ENCODE data around the gene HPD. TPM values are rescaled to one million over a fixed set of nuclear protein-coding genes. Genes with fewer than 3 reads are reported as not detected.
A peak's percentile ranks its signal among the peaks of the same experiment; 100 is the strongest.

Gene HPD
- total RNA-seq, 1 experiment from 2014 or later = 1.2 TPM

DNA sequence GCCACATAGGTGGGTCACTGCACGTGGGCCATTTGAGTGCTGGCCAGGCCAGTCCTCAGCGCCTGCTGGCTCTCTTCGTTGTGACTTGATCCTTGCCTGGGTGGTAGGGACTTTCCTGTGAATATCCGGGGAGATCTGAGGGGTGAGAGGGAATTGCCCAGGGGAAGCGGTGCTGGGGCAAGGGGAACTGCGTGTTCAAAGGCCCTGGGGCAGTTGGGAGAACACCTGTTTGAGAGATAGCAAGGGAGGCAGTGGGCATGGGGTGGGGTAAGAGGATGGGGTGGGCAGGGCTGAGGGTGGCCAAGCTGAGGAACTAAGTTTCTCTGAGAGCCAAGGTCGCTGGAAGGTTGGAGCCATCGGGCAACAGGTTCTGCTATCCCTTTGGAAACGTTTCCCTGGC lies 29.8 kb downstream of the HPD start:
- DNase-seq (ENCODE audit: low spot score) = no peak

DNA sequence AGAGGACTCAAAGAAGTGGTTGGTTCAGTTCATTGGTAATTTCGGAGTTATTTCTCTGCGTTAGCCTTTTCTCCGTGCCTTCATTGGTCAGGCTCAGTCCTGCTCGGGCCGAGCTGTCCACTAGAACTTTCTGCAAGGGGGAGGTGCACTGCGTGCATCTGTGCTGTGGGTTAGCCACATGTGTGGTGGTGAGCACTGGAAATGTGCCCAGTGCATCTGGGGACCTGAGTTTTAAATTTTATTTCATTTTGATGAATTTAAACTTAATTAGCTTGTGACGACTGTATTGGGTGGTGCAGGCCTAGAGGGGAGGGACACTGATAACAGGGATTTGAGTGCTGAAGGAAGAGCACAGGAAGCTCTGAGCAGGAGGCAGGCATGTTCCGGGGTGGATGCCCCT lies 30.4 kb downstream of the HPD start:
- no peak for DNase-seq (ENCODE audit: low spot score)

GRCh38 chr12:121827351-121828099 lies 31.1 kb downstream of the HPD start:
- no peak for DNase-seq (ENCODE audit: low spot score)

- no peak for DNase-seq (ENCODE audit: low spot score)
These were observed 32.1 kb downstream of the HPD start for GRCh38 chr12:121826318-121827150.

DNA sequence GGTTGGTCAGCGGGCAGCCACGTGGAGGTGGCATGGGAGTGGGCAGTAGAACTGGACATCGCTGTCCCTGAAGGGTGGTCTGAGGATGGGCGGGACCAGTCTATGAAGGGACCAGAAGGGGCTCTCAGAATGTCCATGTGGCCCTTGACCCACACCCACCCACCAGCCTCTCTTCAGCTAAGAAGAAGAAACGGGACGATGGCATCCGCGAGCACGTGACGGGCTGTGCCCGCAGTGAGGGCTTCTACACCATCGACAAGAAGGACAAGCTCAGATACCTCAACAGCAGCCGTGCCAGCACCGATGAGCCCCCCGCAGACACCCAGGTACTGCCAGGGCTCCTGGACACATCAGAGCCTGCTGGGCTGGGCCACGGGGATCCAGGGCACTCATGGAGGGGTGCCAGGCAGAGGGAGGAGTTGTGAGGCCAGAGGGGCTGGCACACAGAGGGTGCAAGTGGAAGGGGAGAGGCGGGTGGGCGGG lies 33.6 kb downstream of the HPD start:
- DNase-seq (ENCODE audit: low spot score) = no peak

GRCh38 chr12:121823727-121824115 lies 34.9 kb downstream of the HPD start:
- DNase-seq (ENCODE audit: low spot score) = no peak

GRCh38 chr12:121823101-121823726 lies 35.4 kb downstream of the HPD start:
- DNase-seq (ENCODE audit: low spot score) = no peak

- DNase-seq (ENCODE audit: low spot score) = no peak
These were observed 36.1 kb downstream of the HPD start for GRCh38 chr12:121822393-121823100.

DNA sequence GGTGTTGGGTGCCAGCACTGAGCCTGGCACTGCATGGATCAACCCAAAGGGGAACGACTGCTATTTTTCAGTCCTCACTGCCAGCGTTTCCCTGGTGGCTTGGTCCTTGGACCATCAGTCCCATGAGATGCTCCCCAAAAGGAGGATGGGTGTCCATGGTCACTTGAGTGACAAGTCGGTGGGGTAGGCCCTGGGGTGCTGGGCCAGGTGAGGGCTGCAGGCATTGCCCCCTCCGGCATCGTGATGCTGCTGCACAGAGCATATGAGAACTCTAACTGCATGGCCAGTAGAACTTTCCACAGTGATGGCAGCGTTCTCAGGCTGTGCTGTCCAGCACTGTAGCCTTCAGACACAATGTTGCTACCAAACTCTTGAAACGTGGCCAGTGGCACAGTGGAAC lies 38.6 kb downstream of the HPD start:
- DNase-seq (ENCODE audit: low spot score) = no peak

GRCh38 chr12:121819212-121819949 lies 39.3 kb downstream of the HPD start:
- no peak for DNase-seq (ENCODE audit: low spot score)

- no peak for DNase-seq (ENCODE audit: low spot score)
These were observed 41.0 kb downstream of the HPD start for GRCh38 chr12:121817648-121818043.

DNA sequence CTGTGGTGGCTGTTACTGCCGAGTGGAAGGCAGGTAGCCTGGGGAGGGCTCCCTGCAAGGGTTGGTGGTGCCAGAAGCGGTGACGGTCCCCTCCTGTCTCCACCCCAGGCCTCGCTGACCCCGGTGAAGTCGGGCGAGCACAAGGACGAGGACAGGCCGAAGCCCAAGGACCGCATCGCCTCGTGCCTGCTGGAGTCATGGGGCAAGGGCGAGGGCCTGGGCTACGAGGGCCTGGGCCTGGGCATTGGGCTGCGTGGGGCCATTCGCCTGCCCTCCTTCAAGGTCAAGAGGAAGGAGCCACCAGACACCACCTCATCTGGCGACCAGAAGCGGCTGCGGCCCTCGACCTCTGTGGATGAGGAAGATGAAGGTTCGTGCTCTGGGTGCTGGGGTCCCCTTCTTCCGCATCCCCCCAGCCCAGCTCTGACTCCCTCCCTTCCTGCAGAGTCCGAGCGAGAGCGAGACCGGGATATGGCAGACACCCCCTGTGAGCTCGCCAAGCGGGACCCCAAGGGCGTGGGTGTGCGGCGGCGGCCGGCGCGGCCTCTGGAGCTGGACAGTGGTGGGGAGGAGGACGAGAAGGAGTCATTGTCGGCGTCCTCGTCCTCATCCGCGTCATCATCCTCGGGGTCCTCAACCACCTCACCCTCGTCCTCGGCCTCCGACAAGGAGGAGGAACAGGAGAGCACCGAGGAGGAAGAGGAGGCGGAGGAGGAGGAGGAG lies 41.6 kb downstream of the HPD start:
- no peak for DNase-seq (ENCODE audit: low spot score)

DNA sequence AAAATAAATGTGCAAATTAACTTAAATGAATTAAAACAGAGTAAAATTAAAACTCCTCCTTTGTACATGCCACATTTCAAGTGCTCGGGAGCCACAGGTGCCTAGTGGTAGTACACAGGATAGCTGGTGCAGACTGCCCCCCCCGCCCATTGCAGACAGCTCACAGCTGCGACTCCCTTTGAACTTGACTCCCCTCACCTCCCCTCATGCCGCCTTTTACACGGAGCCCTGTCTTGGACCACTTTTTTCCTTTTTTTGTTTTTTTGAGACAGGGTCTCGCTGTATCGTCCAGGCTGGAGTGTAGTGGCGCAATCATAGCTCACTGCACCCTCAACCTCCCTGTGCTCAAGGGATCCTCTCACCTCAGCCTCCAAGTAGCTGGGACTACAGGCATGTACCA lies 43.4 kb downstream of the HPD start:
- DNase-seq (ENCODE audit: low spot score) = no peak

GRCh38 chr12:121814429-121815119 lies 44.1 kb downstream of the HPD start:
- DNase-seq (ENCODE audit: low spot score) = no peak

- no peak for DNase-seq (ENCODE audit: low spot score)
These were observed 44.7 kb downstream of the HPD start for GRCh38 chr12:121813951-121814350.

- no peak for DNase-seq (ENCODE audit: low spot score)
These were observed 45.5 kb downstream of the HPD start for GRCh38 chr12:121812921-121813896.

DNA sequence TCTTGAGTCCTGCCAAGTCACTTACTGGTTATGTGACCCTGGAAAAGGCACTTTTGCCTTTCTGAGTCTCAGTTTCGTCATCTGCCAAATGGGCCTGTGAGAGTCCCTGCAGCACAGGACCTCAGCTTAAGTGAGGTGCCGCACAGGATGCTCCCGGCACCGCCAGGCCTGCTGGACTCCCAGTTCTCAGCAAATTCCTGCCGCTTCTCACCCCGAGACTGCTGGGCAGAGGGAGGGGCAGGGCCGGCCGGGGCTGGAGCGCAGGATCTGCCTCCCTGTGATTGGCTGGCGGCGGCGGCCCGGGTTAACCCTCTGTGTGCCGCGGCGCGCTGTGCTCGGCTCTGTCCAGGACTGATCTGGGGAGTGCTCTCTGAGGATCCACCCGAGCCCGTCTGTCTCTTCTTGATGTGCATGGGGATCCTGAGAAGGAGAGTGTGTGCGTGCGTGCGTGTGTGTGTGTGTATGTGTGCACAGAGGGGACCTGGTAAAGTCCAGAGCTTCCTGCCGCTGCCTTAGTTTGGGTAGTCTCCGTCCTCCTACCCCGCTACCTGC lies 46.3 kb downstream of the HPD start:
- DNase-seq (ENCODE audit: low spot score) = peak; percentile 53
